HG03103 (cell line): ENCODE data around the gene E2F2.
"Not testable (repeated sequence)": the region's sequence is repeated elsewhere in the genome, so short reads cannot be mapped to it uniquely, and the experiment has no call there.

Source experiments
- ATAC-seq: cut with Tn5 transposase; IDR thresholded peaks from one replicate; pipeline ENCODE4 v1.9.1; 2021; ENCODE audit warnings: low read depth; ENCODE audit not compliant: unreplicated experiment

The E2F2 gene

DNA sequence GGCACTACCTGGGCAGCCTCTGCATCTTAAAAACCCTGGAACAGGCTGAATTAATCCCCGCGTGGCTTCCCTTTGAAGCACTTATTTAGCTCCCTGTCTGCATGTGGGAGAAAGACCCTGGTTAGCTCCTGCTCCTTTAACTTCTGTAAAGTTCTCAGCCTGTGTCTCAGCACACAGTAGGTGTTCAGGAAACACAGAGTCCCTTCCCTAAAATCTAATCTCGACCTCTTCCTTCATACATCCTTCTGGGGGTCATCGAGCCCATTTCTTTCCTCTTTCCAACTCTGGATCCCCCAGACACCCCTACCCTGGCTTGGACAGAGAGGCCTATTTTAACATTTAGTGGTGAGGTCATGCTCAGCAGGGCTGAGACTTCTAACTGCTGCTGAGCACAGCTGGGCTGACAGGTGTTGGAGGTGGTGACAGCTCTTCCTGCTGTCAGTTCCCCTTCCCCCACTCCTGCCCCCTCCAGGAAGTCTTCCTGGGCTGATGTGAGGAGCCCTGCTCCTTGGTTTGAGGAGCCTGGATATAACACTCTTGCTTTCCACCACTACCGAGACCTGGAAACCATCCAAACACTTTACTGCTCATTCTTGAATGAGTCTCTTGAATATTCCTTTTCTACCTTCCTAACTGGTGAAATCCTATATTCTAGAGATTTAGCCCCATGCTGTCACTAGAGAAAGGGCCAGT is 5.3 kb downstream of the E2F2 start:
- no peak for ATAC-seq

DNA sequence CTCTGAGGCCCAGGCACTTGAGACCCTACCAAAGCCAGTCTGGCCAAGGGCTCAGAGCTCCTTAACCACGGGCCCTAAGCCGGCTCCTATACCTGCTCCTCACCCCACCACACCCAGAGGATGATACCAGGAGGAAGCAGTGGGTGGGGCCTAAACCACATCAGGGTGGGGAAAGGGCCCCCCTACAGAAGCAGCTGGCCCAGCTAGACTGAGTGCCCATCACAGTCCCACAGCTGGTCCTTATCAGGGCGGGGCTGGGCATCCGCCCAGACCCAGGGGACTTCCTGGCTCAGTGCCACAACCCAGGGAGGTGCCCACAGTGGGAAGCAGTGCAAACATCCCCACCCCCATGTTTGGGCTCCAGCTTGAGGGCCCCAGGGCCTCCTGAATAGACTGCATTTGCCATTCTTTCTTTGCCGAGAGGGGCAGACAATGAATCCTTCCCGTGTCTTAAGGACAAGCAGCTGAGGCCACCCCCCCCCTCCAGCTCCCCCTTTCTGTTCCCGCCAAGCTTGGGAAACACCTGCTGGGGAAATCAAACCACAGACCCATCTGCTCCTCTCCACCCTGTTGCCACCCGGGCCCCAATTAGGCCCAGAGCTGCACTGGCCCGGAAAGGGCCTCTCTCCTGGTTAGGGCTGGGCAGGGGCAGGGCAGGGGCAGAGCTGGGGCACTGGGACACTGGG is 6.2 kb downstream of the E2F2 start:
- no peak for ATAC-seq

DNA sequence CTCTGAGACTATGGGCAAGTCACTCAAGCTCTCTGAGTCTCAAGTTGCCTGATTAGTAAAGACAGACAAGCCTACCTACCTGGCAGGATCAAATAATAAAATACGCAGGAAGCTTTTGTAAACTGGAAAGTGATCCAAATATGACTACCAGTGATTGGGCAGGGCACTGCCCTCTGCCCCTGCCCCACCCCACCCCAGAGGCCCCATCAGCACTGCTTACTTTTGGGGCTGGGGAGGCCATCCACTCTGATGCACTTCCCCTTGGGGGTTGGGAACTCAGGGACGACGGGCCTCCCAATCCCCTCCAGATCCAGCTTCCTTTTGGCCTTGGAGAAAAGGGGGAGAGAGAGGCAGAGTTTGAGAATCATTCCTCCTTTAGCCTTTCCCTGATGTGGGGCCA is 6.9 kb downstream of the E2F2 start:
- no peak for ATAC-seq

DNA sequence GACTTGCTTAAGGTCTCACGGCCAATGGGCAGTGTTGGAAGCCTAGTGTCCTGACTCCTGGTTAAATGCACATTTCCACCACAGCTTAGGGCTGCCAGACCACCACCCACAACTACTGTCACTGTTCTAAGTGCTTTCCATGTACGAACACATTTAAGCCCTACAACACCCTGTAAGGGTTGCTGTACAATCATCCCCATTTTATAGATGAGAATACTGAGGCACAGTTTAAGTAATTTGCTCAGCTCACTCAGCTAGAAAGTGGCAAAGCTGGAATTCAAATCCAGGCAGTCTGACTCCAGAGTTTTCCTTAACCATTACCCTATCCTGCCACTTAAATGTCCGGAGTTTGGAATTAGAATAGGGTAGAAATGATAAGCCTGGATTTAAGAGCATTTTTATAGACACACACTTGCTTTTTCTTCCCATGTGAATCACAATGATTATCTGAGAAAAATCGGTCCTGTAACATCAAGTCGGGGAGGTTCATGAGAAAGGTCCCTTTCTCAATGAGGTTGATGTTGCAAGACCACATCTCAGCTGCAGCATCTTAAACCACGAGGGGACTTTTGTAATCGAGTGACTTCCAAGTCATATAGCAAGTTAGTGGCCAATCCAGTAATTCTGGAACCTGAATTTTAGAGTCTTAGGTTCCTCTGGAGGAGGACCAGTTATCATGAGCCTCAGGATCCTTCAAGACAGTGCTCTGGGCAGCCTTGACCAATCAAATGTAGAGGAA is 8.6 kb downstream of the E2F2 start:
- no peak for ATAC-seq

DNA sequence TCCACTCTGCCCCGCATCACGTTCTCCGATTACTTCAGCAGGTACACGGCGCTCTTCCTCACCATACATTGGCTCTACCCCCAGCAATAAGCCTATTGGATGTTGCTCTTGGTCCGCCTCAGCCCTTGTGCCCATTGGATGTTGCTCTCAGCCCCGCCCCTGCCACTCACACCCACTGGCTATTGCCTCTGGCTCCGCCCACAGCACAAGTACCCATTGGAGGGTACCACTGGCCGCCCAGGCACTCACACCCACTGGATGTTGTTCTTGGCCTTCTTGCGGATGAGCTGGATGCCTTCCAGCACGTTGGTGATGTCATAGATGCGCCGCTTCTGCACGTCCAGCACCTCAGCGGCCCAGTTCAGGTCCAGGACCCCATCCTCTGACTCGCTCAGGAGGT is 9.4 kb downstream of the E2F2 start:
- no peak for ATAC-seq

DNA sequence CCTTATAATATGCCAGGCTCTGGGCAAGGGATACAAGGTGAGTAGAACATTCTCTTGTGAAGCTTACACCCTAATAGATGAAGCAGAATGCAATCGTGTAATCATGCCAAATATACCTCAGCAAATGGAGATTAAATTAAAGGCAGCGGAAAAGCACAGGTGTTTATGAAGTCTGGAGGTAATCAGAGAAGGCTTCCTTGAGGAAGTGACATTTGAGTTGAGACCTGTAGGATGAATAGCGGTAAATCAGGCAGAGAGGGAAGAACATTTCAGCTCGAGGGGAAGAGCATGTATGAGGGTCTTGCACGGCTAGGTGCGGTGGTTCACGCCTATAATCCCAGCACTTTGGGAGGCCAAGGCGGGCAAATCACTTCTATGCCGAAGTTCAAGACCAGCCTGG is 13.5 kb downstream of the E2F2 start:
- ATAC-seq = no peak

DNA sequence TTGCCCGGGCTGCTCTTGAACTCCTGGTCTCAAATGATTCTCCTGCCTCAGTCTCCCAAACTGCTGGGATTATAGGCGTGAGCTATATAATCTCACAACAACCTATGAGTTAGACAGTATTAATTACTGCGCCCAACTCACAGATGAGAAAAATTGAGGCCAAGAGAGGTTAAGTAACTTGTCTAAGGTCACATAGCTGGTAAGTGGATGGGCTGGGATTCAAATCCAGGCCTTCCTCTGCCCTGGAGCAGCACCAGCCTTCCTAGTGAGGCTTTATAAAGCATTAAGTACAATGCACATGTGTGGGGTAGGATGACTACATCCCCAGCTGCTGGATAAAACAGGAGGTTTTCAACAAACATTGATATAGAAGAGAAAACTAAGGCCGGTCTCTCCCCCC is 15.1 kb downstream of the E2F2 start:
- no peak for ATAC-seq

DNA sequence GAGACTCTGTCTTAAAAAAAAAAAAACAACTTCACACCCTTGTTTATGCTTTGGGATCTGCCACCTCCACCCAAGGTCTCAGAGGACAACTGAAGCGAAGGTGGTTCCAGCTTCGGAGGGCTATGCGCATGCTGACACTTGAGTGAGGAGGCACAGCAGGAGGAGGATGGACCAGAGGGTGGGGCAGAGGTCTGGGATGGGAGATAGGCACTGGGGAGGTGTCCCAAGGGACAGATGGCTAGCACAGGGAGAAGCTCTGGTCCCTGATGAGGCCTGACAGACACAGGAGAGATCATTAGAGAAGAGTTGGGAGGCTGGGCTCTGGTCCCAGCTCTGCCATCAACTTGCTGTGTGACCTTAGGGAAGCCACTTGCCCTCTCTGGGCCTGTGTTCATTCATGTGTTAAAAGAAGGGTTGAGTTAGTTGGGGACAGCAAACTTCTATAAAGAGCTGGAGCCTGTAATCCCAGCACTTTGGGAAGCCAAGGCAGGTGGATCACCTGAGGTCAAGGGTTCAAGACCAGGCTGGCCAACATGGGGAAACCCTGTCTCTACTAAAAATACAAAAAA is 16.8 kb downstream of the E2F2 start:
- no peak for ATAC-seq

DNA sequence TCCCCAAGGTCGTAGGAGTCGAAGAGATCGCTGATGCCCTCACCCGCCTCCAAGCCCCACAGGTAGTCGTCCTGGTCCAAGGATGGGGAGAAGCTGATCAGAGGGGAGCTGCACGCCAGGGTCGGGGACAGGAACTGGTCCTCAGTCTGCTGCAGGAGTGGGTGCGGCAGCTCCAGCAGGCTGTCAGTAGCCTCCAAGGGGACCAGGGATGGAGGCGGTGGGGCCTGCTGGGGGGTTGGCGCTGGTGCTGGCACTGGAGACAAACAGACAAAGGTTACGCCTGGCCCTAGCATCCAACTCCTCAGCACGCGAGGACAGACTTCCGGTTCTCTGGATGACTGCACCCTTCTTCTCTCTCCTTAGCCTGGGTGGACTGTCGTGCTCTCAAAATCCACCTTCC is 21.1 kb downstream of the E2F2 start:
- no peak for ATAC-seq

DNA sequence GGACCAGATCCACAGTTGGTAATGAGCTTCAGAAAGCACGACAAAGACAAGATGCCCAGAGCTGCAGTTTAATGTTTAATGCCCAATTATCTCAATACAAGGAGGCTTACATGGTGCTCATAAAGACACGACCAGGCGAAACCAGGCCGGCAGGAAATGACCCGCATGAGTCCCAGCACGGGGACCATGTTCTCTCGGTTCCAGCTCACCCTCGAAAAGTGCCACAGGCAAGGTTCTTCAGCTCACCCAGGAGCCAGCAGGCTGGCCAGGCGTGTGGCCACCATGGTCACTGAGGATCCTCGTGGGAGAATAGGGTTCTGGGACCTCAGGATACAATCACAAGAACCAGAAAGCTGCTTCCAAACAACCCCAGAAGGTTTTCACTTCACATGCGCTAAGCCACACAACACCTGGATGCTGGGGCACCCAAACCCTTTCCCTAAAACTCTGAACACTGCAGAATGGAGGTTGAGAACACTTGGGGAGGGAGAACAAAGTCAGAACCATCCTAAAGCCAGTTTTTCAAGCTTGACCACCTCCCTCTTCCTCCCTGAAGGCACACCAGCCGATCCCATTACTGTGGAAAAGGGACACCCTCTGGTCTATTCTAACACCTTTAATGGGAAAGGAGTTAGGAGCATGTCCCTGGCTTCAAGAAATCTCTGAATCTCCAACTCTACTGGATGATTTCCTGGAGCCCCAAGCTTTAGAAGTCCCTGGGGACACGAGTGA is 24.5 kb downstream of the E2F2 start:
- no peak for ATAC-seq

DNA sequence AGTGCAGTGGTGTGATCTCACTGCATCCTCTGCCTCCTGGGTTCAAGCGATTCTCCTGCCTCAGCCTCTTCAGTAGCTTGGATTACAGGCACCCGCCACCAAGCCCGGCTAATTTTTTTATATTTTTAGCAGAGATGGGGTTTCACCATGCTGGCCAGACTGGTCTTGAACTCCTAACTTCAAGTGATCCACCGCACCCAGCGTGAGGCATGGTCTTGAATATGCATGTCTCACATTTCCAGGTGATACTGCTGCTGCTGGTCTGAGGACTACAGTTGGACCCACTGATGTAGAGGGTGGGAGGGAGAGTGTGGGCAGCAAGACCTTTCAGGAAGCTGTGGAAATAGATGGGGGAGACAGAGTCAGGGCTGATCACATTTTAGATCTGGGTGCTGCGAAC is 25.2 kb downstream of the E2F2 start:
- ATAC-seq = no peak

DNA sequence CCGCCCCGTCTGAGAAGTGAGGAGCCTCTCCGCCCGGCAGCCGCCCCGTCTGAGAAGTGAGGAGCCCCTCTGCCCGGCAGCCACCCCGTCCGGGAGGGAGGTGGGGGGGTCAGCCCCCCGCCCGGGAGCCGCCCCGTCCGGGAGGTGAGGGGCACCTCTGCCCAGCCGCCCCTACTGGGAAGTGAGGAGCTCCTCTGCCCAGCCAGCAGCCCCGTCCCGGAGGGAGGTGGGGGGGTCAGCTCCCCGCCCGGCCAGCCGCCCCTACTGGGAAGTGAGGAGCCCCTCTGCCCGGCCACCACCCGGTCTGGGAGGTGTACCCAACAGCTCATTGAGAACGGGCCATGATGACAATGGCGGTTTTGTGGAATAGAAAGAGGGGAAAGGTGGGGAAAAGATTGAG is 26.9 kb downstream of the E2F2 start:
- not testable (repeated sequence) for ATAC-seq

DNA sequence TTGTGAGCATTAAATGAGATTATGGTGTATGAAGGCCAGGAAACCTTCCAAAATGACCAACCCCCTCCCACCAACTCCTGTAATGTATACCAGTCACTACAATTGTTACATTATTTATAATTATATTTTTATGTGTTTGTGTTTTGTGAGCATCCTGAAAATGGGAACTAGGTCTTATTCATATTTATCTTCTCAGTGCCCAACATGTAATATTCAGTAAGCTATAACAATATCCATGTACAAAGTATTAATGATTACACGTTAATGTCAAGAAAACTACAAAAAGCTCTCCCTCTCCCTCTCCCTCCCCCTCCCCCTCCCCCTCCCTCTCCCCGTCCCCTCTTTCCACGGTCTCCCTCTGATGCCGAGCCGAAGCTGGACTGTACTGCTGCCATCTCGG is 28.1 kb downstream of the E2F2 start:
- ATAC-seq = no peak

DNA sequence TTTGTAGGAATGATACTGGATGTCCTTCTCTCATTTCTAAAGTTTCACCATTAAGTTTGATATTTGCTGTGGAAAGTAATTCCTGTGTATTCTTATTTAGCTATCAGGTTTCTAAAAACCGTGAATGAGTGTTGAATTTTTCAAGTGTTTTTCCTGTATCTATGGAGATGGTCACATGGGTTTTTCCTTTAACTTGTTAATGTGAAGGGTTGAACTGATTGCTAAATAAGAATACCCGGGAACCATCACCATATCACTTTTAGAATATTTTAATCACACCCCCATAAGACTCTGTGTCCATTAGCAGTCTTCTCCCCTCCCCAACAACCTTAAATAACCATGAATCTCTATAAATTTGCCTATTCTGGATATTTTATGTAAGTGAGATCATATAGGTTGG is 30.6 kb downstream of the E2F2 start:
- ATAC-seq = no peak

DNA sequence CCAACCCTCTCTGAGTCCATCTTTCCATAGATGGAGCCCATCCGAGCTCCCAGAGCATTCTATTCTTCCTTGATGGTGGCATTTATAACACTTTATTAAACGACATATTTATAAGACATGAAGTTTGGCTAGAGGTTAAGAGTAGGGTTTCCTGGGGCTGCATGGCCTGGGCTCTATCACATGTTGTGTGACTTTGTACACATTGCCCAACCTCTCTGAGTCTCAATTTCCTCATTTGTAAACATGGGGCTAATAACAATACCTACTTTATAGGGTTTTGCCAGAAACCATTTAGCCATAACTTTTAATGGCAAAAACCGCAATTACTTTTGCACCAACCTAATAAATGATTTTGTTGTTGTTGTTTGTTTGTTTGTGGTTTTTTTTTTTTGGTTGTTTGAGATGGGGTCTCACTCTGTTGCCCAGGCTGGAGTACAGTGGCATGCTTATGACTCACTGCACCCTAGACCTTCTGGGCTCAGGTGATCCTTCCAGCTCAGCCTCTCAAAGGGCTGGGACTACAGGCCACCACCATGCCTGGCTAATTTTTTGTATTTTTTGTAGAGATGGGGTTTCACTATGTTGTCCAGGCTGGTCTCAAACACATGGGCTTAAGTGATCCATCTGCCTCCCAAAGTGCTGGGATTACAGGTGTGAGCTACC is 33.1 kb downstream of the E2F2 start:
- no peak for ATAC-seq

DNA sequence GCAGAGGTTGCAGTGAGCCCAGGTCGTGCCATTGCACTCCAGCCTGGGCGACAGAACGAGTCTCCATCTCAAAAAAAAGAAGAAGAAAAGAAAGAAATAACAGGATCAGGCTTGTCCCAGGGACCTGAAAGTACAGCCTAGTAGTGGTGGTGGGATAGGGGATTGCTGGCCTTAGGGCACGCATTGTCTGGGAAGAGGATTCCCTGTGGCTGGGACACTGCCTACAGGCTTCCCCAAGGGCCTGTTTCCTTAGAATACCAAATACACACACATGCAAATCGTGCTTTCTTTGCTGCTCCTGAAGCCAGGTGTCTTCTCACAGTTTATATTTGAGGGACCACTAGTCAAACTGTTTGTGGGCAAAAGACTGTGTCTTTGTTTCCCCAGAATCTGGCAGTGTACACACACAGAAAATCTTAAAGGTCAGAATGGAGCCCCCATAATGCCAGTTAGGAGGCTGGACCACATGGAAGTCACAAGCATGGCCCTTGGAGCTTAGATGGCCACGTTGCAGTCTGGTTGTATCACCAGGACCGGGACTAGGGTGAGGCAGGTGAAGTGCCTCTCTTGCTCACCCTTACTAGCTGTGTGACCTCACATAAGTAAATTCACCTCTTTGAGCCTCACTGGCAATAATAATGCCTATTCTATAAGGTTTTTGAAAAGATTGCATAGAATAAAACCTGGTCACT is 34.4 kb downstream of the E2F2 start:
- ATAC-seq = no peak

DNA sequence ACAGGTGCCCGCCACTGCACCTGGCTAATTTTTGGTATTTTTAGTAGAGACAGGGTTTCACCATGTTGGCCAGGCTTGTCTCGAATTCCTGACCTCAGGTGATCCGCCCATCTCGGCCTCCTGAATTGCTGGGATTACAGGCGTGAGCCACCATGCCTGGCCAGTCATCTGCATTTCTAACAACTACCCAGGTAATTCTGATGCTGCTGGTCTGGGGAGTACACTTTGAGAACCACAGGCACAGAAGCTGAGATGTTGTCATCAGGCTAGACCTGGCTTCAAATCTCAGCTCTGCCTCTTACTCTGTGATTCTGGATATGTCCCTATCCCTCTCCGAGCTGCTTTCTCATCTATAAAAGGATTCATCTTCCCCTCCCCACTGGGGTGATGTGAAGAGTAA is 36.2 kb downstream of the E2F2 start:
- ATAC-seq = not testable (repeated sequence)

DNA sequence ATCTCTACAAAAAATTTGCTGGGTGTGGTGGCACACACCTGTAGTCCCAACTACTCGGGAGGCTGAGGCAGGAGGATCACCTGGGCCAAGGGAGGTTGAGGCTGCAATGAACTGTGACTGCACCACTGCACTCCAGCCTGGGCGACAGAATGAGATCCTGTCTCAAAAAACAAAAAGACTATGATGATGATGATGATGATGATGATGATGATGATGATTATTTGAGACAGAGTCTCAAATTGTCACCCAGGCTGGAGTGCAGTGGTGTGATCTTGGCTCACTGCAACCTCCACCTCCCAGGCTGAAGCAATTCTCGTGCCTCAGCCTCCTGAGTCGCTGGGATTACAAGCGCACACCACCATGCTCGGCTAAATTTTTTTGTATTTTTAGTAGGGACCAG is 38.3 kb downstream of the E2F2 start:
- not testable (repeated sequence) for ATAC-seq

DNA sequence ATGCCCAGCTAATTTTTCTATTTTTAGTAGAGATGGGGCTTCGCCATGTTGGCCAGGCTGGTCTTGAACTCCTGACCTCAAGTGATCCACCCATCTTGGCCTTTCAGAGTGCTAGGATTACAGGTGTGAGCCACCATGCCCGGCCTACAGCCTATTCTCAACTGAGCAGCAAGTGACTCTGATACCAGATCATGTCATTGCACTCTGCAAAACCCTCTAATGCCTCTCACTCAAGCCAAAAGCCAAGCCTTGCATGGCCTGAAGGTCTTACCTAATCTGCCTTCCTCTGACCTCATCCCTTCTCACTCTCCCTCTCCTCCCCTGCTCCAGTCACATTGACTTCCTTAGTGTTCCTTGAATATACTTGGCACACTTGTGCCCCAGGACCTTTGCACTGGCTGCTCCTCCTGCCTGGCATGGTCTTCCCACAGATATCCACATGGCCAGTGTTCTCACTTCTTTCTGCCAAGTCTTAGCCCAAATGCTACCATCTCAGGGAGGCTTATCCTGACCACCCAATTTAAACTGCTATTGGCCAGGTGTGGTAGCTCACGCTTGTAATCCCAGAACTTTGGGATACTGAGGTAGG is 38.8 kb downstream of the E2F2 start:
- ATAC-seq = no peak
